GM21723 (cell line): ENCODE data around the gene EDAR.

Experiments used
- ATAC-seq: cut with Tn5 transposase; IDR thresholded peaks from one replicate; pipeline ENCODE4 v1.9.1; 2021; ENCODE audit warnings: mild to moderate bottlenecking, moderate library complexity; ENCODE audit not compliant: unreplicated experiment

The EDAR gene

GRCh38 chr2:108969856-108970255, 19.2 kb downstream of the EDAR start:
- ATAC-seq: no peak

GRCh38 chr2:108968619-108969018, 20.4 kb downstream of the EDAR start:
- ATAC-seq: no peak

- no peak for ATAC-seq
These were observed 21.3 kb downstream of the EDAR start for GRCh38 chr2:108967757-108968156.

DNA sequence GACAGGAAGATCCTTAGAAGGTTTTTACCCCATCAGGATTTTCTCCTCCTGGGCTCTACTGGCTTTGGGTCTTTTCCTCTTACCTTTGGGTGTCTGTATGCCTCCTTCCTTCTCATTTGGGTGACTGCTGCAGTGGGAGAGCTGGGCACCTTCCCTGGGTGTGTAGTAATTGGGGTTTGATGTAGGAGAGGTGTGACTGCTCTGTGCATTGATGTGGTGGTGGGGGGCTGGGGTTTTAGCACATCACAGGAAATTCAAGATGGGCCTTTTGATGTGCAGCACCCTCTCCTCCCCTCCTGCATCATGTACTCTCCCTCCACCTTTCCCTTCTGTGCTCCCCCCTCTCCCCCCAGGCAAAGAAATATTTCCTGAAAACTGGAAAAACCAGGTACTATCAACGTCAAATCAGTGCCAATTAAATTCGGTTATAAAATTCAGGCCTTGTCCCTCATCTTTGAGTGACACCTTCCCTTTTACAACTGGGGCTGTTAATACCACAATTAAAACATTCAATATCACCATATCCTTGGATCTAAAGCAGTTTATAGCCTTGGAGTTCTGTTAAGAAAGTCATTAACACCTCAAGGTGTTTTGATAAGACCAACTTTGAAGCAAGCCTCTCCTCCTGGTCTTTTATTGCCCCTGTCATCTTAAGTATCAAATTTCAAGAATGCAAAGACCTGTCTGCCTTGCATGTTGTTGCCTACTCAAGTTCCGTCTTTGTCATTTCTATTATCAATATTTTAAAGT, 23.3 kb downstream of the EDAR start:
- ATAC-seq: no peak

GRCh38 chr2:108963057-108963456, 26.0 kb downstream of the EDAR start:
- no peak for ATAC-seq

DNA sequence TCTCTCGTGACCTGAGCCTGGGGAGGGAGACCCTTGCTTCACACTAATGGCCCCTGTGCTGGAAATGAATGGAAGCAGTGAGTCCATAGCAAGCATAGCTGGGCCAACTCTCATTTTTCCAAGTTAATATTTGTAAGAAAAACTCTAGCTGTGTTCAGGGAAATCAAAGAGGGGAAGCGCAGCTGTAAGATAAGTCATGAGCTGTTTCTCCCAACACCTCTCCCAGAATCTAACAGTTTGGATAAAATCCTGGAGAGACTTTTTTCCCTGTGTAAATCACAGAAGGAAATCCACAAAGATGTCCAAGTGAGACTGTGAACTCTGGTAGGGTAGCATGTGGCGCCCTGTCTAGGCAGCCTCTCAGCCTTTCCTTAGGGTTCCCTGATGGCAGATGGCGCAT, 27.2 kb downstream of the EDAR start:
- ATAC-seq: no peak

- no peak for ATAC-seq
These were observed 29.0 kb downstream of the EDAR start for GRCh38 chr2:108960006-108960405.

DNA sequence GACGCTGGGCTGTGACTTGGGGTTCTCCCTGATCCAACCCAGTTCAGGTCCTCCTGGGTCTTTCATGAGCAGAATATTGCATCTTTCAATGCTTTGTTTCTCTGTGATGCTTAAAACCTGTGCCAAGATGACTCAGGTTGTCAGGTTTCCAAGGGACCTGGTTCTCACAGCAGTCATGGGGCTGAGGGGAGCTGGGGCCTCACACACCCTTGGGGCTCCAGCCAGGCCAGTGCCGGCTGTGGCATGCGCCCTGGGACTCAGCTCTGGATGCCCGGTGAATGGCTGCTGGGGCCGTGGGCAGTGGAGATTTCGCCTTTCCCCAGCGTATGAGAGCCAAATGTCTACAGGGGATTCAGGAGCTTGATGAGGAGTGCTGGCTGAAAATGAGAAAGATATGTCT, 29.6 kb downstream of the EDAR start:
- ATAC-seq: no peak

DNA sequence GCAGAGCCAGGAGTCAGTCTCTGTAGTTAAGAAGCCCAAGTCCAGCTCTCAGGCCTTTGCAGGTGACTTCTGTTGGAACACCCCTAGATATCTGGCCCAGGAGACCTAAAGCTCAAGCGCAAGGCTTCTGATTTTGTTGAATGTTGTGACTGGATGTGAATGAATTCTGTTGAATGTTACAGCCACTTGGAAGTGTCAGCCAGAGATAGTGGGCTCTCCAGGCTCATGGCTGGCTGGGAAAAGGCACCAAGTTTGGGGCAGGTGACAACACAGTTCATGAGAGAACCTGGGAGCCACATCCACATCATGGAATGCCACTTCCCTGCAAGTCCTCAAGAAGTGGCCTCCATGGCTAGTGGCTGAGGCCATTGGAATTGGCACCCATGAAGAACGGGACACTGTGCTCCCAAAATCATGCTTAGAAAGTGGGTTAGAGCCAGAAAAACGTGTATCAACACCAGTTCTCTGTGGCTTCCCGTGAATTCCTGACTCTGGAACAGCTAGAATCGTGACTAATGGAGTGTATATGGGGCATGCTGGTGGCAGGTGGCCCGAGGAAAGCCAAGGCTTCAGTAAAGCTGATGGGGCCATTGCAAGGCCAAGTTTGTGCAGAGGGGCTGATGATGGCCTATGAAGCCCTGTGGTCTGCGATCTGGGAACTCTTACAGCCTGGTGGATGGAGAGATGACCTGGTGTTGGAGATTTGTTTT, 30.2 kb downstream of the EDAR start:
- ATAC-seq: no peak

GRCh38 chr2:108958002-108958401, 31.0 kb downstream of the EDAR start:
- ATAC-seq: no peak

GRCh38 chr2:108956375-108956774, 32.6 kb downstream of the EDAR start:
- no peak for ATAC-seq

DNA sequence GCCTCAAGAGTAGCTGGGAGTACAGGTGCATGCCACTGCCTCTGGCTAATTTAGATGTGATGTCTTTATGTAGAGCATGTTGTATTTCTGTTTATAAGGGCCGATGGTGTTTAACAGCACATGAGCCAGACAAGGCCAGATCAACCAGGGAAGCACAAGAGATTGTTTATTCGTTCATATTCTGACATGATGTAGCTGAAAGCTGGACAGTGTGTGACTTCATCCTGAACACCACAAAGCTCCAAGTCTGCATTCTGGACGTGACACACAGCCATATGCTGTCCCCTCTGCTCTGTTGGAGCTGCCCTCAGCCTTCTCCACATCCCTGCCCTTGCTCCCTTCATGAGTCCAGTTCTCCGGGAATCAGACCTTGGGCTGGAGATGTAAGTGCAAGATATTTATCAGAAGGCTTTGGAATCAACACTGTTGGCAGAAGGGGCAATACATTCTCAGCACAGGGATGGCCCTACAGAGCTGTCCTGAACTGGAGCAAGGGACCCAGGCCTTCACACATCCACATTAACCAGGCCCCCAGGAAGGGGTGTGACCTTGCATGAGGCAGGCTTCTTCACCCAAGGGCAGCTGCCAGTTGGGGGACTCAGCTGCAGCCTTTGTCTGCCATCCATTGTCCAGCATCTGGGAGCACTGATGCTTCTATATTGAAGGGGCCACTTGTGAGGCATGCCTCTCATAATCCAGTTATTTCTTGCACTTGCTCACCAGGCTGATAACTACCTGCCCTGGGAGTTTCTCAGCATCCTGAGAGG, 38.5 kb downstream of the EDAR start:
- no peak for ATAC-seq

- ATAC-seq: no peak
These were observed 39.4 kb downstream of the EDAR start for GRCh38 chr2:108949316-108950239.

DNA sequence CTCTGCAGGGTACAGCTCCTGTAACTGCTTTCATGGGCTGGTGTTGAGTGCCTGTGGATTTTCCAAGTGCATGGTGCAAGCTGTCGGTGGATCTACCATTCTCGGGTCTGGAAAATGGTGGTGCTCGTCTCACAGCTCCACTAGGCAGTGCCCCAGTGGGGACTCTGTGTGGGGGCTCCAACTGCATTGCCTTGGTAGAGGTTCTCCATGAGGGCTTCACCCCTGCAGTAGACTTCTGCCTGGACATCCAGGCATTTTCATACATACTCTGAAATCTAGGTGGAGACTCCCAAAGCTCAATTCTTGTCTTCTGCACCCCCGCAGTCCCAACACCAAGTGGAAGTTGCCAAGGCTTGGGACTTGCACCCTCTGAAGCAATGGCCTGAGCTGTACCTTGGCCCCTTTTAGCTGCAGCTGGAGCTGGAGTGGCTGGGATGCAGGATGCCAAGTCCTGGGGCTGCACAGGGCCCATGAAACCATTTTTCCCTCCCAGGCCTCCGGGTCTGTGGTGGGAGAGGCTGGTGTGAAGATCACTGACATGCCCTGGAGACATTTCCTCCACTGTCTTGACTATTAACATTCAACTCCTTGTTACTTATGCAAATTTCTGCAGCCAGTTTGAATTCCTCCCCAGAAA, 41.6 kb downstream of the EDAR start:
- ATAC-seq: no peak

DNA sequence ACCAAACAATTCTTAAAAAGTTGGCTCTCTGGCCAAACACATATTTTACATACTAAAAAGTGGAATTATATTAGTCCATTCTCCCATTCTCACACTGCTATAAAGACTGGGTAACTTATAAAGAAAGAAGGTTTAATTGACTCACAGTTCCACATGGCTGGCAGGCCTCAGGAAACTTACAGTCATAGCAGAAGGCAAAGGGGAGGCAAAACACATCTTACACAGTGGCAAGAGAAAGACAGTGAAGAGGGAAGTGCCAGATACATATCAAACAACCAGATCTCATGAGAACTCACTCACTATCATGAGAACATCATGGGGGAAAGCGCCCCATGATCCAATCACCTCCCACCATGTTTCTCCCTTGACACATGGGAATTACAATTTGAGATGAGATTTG, 42.6 kb downstream of the EDAR start:
- ATAC-seq: no peak

DNA sequence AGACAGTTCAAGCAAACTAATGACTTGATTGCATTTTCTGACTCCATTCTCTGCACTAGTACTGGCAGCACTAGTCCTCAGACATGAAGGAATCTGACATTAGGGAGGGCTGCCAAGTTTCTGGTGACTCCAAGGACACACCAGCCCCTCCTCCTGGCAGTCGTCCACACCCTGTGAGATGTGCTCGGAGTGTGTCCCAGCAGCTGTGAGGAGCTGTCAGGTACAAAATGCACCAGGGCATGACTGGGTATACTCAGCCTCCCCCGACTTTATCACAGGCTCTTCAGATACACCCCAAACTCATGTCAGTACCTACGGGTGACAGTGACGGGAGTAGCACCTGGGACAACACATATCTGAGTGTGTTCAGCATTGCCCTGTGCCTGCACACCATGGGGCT, 43.1 kb downstream of the EDAR start:
- ATAC-seq: no peak

DNA sequence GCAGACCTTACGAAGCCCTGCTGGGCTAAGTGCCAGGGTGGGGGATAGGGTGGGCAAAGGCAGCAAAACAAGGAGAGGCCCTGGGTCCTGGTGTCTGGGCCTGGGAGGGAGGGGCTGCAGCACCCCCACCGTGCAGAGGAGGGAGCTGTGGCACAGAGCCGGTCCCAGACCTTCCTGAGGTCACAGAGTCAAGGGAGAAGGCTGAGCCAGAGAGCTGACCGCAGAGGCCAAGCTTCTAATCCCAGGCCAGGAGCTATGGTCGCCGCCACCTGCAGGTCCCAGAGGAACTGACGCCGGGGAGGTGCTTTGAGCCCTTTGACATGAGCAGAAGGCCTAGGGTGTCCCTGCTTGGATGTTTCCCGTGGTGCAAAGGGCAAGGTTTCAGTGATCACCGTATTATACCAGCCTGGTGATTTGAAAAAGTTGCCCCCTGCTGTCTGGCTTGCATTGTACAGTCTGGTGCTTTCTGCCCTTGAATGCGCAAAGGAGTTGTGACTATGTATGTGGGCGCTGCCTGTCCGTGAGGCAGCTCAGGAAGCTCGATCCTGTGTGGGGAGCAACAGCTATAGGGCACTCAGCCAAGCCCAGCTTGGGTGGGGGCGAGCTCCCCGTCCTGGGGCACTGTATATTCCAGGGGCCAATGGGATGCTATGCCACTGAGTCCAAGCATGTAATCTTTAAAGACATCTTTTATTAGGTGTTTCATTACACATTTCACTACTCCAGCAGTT, 44.3 kb downstream of the EDAR start:
- ATAC-seq: no peak

- ATAC-seq: no peak
These were observed 45.3 kb downstream of the EDAR start for GRCh38 chr2:108943751-108944150.

GRCh38 chr2:108942888-108943287, 46.1 kb downstream of the EDAR start:
- no peak for ATAC-seq
